Activated CD4-positive, CD25-positive, alpha-beta regulatory T cell (primary cell): ENCODE measurements around the gene JDP2.

Experiments used
- DNase-seq, 4 experiments: peaks; one replicate each; lab custom pipeline; 2025; lab: John Stamatoyannopoulos, UW

Gene JDP2

GRCh38 chr14:75409316-75410205 lies 18.3 kb upstream of the JDP2 start:
- no peak for DNase-seq

DNA sequence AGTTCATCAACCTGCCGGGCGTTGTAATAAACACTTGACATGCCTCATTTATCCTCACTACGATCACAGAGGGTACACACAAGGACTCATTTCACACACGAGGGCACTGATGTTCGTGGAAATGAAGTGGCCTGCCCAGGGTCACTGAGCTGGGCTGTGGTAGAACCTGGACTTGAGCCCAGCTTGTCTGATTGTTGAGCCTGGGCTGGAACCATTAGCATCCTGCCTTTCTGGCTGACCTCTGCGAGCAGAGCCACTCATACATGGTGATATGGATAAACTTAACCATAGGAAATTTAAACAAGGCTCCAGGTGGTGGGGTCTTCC lies 16.6 kb upstream of the JDP2 start:
- DNase-seq: no peak

GRCh38 chr14:75413013-75413412 lies 14.8 kb upstream of the JDP2 start:
- no peak for DNase-seq

DNA sequence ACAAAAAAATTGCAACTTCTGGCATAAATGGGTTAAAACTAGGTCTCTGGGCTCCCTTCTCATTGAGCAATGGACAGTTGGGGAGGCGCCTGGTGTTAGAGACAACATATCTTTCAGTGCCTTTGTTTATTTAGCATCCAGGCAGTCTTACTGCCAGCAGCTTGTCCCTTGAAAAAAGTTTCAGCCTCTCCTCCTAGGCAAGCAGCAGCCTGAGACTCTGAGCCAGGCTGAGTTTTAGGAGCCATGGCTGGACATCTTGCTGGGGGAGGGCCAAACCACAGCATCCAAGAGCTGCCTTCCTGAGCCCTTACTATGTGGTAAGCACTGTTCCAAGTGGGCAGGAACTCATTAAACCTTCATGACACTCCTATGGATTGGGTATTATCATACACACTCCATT lies 10.1 kb upstream of the JDP2 start:
- DNase-seq: no peak

GRCh38 chr14:75418850-75419768 lies 8.7 kb upstream of the JDP2 start:
- DNase-seq: no peak

DNA sequence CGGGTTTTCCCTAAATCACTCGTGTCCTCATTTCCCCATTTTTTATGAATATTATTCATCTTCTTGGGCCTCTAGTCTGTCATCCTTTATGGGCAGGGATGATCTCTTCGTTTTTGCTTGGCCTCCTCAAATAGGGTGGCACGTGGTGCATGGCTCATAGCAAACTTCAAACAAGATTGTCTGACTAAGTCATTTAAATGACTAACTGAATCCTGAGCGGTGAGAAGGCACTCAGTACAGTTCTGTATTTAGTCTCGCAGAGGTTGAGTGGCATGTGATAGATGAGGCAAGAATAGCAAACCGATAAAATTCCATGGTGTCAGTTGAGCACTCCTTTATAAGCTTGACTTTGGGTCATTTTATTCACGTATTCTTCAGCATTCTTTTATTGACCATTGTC lies 5.7 kb upstream of the JDP2 start:
- DNase-seq: no peak

GRCh38 chr14:75424496-75424895 lies 3.3 kb upstream of the JDP2 start:
- no peak for DNase-seq

DNA sequence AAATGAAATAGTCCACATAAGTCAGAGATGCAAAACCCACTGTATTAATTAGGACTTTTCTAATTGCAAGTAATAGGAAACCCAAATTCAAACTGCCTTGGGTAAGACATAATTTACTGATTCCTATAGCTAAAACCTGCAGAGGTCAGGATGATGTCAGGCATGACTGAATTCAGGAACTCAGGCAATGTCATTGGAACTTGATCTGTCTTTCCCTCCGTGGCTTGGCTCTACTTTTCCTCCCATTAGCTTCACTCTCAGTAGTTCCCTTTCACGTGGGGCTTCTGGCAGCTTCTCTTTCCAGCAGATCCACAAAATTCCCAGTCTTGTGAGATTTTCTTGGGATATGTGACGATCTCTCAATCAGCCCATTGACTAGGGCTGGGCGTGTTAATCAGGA lies 2.4 kb upstream of the JDP2 start:
- no peak for DNase-seq

DNA sequence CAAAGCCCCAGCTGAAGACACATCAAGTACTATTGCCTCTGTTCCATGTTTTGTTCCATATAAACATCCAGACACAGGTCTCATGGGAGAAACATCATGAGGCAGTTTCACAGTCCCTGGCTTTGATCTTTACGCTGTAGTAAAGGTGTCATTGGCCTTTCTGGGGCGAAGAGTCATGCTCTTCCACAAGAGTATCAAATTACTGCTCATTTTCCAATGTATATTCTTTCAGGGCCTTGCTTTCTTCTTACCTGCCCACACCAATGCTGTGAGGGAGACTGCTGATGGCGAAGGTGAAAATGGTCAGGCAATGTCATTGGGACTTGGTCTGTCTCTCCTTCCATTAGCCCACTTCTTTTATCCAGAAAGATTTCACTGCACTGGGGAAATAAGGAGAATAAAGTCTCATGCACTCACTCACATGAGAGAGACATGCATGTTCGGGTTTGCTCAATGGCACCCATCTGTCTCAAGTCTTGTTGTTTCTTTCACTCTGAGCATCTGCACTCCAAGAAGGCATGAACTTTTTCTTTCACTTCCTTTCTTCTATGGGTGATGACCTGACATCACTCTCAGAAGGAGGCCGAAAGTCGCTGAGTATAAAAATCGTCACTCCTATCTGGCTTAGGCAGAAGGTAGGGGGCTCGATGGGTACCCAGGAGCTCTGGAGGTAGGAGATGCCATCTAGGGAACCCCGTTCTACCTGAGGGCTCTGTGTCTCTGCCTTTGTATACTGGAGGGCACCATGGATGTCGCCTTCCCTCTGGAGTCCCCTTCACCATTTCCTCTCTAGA lies 1.3 kb upstream of the JDP2 start:
- no peak for DNase-seq

GRCh38 chr14:75427126-75427481 lies 718 bp upstream of the JDP2 start:
- no peak for DNase-seq

- DNase-seq: no peak
Measured at GRCh38 chr14:75428230-75429104, 645 bp downstream of the JDP2 start.

GRCh38 chr14:75429562-75429961 lies 1.7 kb downstream of the JDP2 start:
- no peak for DNase-seq

DNA sequence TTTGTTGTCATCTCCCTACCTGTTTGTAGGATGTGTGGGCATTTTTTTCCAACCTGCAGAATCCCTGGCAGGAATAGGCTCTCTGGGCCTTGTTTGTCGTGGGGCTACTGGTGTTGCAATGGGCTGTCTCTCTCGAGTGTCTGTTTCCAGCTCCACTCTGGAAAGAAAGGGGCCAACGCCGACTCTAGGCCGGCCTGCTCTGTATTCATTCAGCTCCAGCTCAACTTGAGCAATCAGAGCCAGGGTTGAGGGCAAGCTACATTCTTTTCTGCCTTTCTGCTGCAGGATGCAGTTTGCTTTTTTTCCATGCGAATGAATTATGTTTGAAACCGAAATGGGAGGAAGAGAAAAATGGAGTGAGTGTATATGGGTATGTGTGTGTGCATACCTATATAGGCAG lies 2.3 kb downstream of the JDP2 start:
- DNase-seq: no peak

DNA sequence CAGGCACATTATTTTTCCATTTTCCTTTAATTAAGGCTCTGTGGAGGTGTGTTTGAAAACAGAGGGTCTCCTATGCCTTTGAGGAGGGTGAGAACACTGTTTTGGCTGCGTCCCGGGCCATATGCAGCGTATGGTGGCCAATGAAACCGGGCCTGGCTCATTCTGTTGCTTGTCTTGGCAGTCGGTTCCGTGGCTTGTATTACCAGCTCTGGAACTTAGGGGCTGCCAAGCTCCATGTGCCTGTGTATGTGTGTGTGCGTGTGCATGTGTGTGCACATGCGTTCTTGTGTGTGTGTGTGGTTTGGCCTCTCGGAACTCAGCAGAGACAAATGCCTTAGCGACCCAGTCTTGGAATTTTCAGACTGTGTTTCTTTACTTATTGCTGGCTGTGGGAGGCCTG lies 2.7 kb downstream of the JDP2 start:
- no peak for DNase-seq

- no peak for DNase-seq
Measured at GRCh38 chr14:75430976-75431375, 3.2 kb downstream of the JDP2 start.

DNA sequence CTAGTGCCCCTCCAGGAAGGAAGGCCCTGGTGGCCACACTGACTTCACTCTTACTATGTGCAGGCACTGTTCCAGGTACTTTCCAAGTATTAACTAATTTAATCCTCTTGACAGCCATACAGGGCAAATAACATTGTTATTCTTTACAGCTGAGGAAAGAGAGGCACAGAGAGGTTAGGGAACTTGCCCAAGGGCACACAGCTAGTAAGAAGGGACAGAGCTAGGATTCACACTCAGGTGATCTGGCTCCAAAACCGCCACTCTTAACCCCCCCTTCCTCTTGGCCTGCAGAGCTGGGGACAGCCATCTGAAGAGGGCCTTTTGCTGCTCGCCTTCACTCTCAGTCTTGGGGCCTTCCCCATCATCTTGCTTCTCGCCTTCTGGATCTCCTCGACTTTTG lies 4.0 kb downstream of the JDP2 start:
- no peak for DNase-seq

DNA sequence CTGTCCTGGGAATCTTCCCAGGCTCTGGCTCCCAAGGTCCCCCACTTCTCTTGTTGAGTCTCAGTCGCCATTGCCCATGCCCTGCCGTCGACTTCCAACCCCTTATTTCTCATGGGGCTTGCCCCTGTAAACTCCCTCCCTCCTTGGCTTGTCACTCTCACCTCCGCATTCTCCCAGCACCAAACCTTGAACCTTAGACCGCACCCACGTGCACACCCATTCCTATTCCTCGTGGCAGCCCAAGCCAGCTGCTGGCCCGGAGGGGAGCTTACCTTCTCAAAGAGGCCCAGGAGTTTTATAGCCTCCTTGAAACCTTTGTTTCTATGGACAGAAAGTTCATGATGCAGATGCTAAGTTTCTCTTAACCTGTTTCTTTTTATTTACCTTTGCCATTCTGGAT lies 4.6 kb downstream of the JDP2 start:
- DNase-seq: no peak

DNA sequence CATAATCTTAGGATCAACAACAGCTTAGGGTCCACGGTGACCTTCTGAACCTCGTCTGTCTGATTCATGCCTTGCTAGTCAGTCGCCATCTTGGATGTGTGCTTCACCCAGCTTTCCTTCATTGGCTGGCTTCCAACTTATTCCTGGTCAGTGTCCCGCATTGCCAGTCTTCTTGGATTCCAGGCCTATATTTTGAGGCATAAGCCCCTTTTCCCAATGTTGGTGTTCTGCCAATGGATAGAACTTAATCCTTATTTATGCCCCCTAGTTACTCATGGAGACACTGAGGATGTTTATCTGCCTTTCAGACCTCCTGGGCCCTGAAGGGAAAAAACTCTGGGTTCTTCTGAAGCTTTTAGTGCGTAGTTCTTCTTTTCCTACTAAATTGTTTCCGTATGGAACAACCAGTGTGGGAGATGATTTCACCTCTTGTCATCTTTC lies 5.8 kb downstream of the JDP2 start:
- DNase-seq: no peak

DNA sequence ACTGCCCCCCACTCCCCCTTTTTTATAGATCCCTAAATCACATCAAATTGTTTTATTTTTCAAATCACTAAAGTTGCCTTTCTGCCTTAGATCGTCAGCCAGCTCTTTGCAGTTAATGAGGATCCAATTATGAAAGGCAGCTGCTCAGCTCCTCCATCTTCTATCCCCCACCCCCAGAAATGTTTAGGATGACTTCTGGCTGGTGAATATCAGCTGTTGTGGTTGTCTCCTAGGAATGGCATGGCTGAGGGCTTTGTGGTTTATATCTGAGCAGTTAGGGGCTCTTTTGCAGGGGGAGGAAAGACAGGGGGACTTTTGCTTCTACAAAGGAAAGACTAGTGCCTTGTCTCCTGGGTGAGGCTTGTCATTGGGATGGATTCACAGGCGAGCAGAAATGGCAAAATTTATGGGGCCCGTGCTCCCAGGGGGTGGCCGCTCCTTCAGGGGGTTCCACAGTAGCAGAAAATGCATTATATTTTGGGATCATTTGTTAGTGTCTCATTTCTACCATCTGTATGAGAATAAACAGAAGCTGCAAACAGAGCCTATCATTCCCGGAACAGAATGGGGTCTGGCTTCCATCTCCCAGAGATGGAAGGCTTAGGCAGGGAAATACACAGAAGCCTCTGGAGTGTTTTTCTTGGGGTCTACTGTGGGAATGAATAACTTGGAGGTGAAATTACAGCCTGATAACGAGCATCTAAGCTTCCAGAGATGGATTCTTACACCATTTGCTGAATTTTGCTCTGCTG lies 6.5 kb downstream of the JDP2 start:
- no peak for DNase-seq

GRCh38 chr14:75434890-75435248 lies 7.0 kb downstream of the JDP2 start:
- DNase-seq: no peak

DNA sequence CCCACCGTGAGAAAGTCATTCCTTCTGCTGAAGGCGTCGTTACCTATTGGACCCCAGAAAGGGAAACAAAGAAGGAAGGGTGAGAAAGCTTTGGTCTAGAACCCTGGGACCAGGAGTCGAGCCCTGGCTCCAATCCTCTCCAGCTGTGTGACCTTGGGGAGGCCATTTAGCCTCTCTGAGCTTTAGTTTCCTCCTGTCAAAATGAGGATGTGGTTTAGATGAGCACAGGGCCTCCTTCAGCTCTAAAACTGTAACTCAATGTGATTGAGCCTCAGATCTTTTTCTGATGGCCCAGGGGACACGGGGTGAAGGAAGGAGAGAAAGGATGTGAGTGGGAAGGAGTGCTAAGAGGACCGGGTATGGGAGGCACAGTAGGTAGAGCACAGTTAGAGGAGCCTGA lies 7.7 kb downstream of the JDP2 start:
- DNase-seq: no peak
